Measurements from ENCODE around the gene FMN1. TPM values are rescaled to one million over a fixed set of nuclear protein-coding genes. Genes with fewer than 3 reads are reported as not detected.
A peak's percentile ranks its signal among the peaks of the same experiment; 100 is the strongest.

The FMN1 gene
- total RNA-seq, 1 experiment from 2014 or later: 21.9 TPM

DNA sequence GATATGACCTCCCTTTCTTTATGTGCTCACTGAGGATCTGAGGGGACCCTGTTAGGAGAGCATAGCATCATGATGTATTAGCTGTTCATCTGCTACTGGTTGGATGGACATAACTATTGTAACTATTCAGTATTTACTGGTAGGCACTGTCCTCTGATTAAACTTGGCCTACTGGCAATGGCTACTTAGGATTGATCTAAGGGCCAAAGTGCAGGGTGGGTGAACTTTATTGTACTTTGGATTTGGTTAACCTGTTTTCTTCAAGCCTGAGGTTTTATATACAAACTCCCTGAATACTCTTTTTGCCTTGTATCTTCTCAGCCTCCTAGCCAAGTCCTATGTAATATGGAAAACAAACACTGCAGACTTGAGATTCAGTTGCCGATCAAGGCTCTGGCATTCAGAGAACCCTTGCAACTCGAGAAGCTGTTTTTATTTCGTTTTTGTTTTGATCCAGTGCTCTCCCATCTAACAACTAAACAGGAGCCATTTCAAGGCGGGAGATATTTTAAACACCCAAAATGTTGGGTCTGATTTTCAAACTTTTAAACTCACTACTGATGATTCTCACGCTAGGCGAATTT, 461.8 kb downstream of the FMN1 start:
- no peak for DNase-seq (ENCODE audit: low read depth)

DNA sequence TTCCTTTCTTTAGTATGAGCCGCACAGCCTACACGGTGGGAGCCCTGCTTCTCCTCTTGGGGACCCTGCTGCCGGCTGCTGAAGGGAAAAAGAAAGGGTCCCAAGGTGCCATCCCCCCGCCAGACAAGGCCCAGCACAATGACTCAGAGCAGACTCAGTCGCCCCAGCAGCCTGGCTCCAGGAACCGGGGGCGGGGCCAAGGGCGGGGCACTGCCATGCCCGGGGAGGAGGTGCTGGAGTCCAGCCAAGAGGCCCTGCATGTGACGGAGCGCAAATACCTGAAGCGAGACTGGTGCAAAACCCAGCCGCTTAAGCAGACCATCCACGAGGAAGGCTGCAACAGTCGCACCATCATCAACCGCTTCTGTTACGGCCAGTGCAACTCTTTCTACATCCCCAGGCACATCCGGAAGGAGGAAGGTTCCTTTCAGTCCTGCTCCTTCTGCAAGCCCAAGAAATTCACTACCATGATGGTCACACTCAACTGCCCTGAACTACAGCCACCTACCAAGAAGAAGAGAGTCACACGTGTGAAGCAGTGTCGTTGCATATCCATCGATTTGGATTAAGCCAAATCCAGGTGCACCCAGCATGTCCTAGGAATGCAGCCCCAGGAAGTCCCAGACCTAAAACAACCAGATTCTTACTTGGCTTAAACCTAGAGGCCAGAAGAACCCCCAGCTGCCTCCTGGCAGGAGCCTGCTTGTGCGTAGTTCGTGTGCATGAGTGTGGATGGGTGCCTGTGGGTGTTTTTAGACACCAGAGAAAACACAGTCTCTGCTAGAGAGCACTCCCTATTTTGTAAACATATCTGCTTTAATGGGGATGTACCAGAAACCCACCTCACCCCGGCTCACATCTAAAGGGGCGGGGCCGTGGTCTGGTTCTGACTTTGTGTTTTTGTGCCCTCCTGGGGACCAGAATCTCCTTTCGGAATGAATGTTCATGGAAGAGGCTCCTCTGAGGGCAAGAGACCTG, 463.5 kb downstream of the FMN1 start:
- DNase-seq (ENCODE audit: low read depth): no peak

DNA sequence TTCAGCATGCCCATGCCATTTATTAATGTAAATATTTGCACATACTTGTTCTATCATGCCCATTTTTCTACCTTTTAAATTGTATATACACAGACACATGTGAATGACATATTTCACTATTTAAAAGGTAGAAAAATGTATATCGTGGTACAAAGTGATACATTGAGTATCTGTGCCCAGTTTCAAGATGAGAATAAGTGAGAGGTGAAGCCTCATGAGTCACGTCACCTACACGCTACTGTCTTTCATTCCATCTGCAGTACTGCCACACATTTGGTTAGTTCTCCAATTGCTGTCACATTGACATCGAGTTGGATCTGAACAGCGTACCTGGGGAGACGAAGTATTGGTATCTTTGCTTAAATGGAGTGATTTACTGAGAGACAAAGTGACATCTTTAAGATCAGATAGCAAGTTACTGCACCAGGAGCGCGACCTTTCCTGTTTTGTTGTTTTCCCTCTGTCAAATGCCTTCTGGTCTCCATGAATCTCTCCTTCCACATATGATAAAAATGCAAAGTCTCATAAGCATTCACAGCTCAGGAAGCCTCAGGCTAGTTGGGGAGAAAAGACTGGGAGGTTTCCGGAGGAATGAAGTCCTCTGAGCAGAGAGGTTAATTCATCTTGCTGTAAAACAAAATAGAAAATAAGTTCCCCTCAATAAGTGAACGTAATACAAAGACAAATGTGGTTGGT, 464.7 kb downstream of the FMN1 start:
- DNase-seq (ENCODE audit: low read depth): no peak

DNA sequence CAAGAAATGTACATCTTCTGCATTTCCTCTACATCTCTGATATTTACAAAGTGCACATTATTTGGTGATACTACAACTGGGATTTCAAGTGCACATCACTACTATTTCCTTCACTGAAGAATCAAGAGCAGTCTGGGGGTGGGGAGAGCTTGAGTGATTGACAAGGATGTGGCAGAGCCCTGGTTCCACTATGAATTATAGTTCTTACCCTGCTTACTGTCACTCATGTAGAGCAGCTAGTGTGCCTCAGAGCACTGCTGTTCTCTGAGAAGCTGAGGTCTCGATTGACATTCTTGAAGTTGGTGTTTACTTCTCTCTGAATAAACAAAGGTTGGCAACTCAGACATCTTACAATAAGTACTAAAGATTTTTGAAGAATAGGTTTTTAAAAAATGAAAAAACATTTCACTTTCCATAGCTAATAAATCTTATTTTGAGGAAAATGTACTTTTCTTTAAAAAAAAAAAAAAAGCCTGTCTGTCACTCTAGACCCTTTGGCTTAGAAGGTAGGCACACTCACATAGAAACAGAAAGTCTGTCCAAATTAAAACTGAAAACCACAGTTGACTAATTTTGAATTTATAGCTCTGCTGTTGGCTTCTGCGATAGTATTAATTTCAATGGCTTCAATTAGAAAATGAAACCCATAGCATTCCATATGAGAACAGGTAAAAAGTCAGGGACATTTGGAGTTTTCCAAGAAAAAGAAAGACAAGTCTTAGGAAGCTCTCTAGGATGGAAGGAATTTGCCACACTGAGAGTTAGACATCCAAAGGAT, 471.2 kb downstream of the FMN1 start:
- no peak for DNase-seq (ENCODE audit: low read depth)

DNA sequence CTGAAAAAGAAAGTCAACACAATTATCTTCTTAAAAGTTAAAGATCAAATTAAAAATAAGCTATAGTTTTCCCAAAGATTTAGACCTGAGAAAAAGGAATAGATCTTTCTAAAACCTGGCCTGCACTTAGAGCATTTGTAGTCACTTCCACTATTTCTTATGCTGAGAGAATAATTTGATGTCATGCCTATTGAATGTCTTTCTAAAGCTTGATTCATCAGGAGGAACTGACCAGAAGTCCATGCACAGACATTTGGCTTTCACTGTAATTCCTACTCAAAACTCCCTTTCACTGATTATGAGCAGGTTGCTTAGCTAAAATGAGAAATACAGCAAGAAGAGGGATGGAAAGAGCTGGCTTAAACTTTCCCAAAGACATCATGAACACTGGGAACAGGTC, 472.4 kb downstream of the FMN1 start:
- no peak for DNase-seq (ENCODE audit: low read depth)

DNA sequence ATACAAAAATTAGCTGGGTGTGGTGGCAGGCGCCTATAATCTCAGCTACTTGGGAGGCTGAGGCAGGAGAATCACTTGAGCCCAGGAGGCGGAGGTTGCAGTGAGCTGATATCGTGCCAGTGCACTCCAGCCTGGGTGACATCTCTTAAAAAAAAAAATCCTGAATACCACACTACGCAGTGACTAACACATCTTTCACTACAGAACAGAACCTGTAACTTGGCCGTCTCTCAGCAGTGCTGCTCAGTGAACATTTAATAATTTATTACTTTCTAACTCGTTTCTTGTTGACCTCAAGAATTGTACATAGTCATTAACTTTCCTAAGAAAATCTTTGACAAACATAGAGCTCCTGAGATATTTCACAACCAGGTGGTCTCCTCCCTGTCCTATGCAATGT, 472.9 kb downstream of the FMN1 start:
- DNase-seq (ENCODE audit: low read depth): peak; percentile 51

DNA sequence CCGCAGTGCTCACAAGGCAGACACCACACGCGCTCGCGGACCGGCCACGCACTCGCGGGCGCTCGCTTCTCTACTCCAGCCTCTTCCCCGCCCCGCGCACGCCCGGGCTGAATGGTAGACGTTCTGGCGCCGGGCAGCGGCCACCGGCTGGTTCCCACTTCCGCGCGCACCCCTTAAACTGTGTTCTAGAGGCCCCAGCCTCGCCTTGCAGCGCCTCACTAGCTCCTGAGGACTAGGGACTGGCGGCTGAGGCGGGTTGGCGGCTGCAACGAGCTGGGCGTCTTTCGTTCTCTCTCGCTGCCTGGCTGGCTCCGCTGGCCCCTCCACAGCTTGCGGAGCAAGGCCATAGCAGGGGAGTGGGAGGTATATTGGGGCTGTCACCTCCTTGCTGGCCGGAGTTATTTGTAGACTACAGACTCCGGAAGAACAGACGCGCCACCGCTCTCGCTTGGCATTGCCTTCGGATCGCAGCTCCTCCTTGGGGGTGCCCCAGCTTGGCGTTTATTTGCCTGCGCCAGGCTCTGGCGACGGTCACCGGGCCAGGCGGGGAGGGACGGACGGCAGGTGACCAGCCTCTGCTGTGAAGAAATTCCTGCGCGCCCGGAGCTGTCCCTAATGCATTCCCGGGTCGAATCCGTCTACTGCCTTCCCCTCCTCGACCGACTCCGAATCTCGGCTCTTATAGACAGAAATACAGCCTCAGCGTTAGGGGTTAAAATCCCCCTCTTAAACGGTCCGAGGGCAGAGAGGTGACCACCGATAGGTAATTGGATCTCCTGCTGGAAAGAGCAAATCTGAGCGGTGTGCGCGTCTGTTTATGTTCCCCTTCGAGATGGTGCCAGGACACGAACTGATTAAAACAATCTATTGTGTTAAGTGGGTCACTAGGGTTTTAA, 475.4 kb downstream of the FMN1 start:
- peak; percentile 58 for DNase-seq (ENCODE audit: low read depth)

DNA sequence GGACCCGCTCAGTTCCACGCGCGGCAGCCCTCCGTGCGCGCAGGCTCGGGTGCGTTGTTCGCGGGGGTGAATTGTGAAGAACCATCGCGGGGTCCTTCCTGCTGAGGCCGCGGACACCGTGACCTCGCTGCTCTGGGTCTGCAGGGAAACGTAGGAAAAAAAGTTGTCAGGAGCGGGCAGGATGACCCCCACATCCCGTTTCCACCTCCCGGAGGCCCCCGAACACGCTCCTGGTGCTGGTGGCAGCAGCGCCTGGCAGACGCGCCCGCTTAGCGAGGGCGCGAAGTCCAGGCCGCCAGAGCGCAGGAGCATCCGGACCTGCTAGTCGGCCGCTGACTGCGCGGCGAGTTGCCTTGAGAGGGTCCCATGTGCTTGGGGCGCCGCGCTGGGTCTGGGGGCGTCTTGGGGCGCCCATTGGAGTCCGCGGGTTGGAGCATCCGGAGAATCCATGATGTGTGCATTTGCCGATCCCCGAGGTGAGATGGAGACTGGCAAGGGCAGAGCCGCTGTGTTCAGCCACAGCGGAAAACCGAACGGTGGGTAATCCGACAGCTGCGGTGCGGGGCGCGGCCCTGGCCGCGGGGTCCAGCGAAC, 476.2 kb downstream of the FMN1 start:
- peak; percentile 47 for DNase-seq (ENCODE audit: low read depth)

DNA sequence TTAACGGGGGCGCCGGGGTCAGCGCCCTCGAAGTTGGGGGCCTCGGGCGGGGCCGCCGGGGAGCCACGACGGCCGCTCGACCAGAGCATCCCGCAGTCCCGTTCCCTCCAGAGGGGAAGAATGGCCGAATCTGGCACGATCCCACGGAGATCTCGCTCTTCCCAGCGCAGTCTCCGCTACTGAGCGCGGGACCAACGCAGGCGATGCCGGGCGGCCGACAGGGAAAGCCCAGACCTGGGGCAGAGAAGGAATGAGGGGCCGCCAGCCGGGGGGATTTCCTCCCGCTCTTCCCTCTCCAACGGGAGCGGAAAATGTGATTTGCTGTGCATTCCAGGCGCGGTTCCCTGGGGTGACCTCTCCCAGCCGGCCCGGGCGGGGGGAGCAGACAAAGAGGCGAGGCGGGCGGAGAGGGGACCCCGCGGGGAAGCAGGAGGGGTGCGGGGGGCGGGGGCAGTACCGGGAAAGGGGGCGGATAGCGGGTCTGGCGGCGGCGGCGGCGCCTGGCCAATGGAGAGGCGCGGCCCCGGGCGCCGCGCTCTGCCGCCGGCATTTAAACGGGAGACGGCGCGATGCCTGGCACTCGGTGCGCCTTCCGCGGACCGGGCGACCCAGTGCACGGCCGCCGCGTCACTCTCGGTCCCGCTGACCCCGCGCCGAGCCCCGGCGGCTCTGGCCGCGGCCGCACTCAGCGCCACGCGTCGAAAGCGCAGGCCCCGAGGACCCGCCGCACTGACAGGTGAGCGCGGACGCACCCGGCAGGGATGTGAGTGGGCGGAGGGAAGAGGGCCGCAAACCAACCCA, 476.9 kb downstream of the FMN1 start, which contains the start of gene GREM1:
TSS of gene GREM1 (plus strand) at position 579 of the 801 bp plus-strand sequence. CDS start 12,687 bp downstream, outside the sequence.
- peak; percentile 62 for DNase-seq (ENCODE audit: low read depth)

DNA sequence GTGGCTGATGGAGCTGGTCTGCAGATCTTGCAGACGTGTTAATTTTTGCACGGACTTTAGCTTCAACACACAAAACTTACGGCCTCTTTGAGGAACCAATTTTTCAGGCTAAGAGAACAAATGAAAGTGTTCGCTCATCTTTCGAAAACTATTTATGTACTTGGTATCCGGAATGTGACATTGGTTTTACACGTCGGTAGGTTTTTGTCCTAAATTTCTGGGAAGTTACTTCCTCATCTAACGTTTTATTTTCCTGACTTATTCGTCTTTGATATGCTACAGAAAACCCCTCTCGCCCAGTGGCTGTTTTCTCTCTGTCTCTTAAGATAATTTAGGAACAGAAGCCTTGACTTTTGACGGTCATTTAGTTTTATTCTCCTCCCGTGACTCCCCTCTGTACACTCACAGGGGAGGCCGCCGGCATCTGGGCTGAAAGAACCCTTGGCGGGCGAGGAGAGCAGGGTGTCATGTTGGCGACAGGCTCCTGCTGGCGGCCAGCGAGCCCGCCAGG, 477.5 kb downstream of the FMN1 start:
- no peak for DNase-seq (ENCODE audit: low read depth)

DNA sequence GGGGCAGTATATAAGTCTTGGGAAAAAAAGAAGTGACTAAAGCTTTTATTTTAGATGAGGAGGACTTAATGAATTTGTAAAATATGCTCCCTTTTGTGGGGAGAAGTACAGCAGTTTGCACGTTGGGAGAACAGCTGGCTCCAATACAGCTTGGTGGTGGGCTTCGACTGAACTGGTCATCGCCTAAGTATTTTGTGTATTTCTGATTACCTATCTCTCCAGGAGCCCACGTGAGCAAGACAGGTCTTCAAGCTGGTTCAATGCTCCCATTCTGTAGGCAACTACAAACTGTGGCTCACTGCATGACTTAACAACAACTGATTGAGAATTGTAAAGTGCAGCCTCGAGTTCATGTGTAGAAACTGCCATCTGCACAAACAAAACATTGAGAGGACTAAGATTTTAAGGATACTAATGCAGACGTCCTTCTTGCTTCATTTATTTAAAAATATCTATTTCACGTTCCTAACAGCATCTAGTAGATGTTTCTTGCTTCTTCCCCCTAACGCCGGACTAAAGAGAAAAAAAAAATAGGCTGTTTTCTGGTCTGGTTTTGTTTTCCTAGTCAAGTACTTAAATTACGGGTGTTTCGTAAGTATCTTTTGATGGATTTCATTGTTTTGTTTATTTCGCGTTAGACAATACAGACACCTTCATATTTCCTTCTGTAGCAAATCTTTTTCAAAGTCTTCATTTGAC, 478.1 kb downstream of the FMN1 start:
- no peak for DNase-seq (ENCODE audit: low read depth)

Other genes starting within 250 kb of the FMN1 start
- not detected in 2 replicates for gene RYR3, start 116.3 kb upstream of the FMN1 start, total RNA-seq (2014; rRNA removed)

All from LHCN-M2 (cell line).